Retinal pigment epithelial cell (primary cell): ENCODE data around the gene ATXN7L1.

Source experiments
- DNase-seq: peaks from one replicate; pipeline ENCODE4 v3.0.0-alpha.2; 2010; ENCODE audit warnings: low read depth
- H3K4me3 ChIP-seq: 2 replicates; pipeline ENCODE4 v1.5.1; 2011; ENCODE audit warnings: mild to moderate bottlenecking, low read length, control low read depth, moderate library complexity
- TF ChIP-seq, protein P1 (sequence below): conservative IDR thresholded peaks from 2 replicates; pipeline ENCODE4 v1.5.1; 2011; ENCODE audit warnings: low read depth, low read length, control low read depth, inconsistent platforms

ATXN7L1 gene

GRCh38 chr7:105691680-105692564 is 184.5 kb downstream of the ATXN7L1 start:
- H3K4me3 ChIP-seq, result peak overlapping the region; percentile 42
- TF ChIP-seq, protein P1, sequence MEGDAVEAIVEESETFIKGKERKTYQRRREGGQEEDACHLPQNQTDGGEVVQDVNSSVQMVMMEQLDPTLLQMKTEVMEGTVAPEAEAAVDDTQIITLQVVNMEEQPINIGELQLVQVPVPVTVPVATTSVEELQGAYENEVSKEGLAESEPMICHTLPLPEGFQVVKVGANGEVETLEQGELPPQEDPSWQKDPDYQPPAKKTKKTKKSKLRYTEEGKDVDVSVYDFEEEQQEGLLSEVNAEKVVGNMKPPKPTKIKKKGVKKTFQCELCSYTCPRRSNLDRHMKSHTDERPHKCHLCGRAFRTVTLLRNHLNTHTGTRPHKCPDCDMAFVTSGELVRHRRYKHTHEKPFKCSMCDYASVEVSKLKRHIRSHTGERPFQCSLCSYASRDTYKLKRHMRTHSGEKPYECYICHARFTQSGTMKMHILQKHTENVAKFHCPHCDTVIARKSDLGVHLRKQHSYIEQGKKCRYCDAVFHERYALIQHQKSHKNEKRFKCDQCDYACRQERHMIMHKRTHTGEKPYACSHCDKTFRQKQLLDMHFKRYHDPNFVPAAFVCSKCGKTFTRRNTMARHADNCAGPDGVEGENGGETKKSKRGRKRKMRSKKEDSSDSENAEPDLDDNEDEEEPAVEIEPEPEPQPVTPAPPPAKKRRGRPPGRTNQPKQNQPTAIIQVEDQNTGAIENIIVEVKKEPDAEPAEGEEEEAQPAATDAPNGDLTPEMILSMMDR, result no peak
- no peak for DNase-seq

DNA sequence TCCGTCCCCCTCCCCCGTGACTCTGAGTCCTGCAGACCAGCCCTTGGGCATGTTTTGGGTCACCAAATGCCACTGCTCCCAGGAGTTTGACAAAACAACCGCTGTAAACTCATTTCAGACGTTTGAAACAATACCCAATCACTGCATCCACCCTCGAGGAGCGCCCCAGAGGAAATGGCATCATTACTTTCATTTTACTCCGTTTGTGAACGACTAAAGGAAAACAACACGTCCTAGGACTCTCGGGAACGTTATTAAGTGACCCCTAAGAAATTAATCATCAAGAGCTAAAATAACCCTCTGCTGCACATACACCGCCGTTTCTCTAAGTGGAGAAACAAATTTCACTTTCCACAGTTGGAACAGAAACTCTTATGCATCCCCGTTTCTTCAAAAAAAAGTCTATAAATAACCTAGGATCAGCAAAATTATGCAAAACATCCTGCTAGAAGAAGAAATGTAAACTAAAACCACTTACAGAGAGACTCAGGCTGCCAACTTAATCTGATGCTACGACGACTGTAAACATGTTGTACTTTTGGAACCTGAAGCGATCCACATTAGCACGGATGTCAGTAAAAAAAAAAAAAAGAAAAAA is 185.2 kb downstream of the ATXN7L1 start:
- TF ChIP-seq, protein P1, result no peak
- peak overlapping the region; percentile 42 for H3K4me3 ChIP-seq
- no peak for DNase-seq

GRCh38 chr7:105690325-105690945 is 186.0 kb downstream of the ATXN7L1 start:
- DNase-seq, result no peak
- H3K4me3 ChIP-seq, result no peak overlapping the region
- TF ChIP-seq, protein P1, result no peak

- TF ChIP-seq, protein P1, result no peak
- no peak for DNase-seq
- no peak overlapping the region for H3K4me3 ChIP-seq
These were observed 187.2 kb downstream of the ATXN7L1 start for GRCh38 chr7:105689067-105689819.

- no peak overlapping the region for H3K4me3 ChIP-seq
- TF ChIP-seq, protein P1, result no peak
- DNase-seq, result no peak
These were observed 187.8 kb downstream of the ATXN7L1 start for GRCh38 chr7:105688617-105689016.

GRCh38 chr7:105685161-105685560 is 191.2 kb downstream of the ATXN7L1 start:
- no peak for DNase-seq
- TF ChIP-seq, protein P1, result no peak

More at GRCh38 chr7:105685161-105685560, 191.2 kb downstream of the ATXN7L1 start:
- H3K4me3 ChIP-seq, result no peak overlapping the region
